Right lobe of liver (tissue), 6 donors: ENCODE results near the gene PHF14. TPM values are rescaled to one million over a fixed set of nuclear protein-coding genes. Genes with fewer than 3 reads are reported as not detected.

ENCODE experiments used
- ATAC-seq, 4 donors: fragments of 200-7000 bp; cut with Tn5 transposase; one replicate each; pipeline ENCODE4 v1.9.1; 2020; ENCODE audit warnings: mild to moderate bottlenecking in 4 of 4, moderate library complexity in 4 of 4
- DNase-seq, 3 donors: peaks; one replicate each; pipeline ENCODE4 v3.0.0-alpha.2; 2020
- H3K27ac ChIP-seq, 3 donors: fragments of 200-600 bp; one replicate each; pipeline ENCODE4 v1.8.0; 2022
- H3K27me3 ChIP-seq, 2 donors: fragments of 200-600 bp; one replicate each; pipeline ENCODE4 v1.8.0; 2022
- H3K36me3 ChIP-seq, 4 donors: fragments of 200-600 bp; sonication (generic) in 1 of 4; one replicate each; pipeline versions ENCODE4 v1.5.1 to v1.8.0; 2017 to 2022; ENCODE audit warnings: control low read depth in 1 of 4
- H3K4me1 ChIP-seq, 4 donors: fragments of 200-600 bp; sonication (generic) in 1 of 4; one replicate each; pipeline versions ENCODE4 v1.5.1 to v1.8.0; 2017 to 2022; ENCODE audit warnings: control low read depth in 1 of 4
- H3K4me3 ChIP-seq, 3 donors: fragments of 200-600 bp; one replicate each; pipeline ENCODE4 v1.8.0; 2022
- H3K9me3 ChIP-seq, 4 donors: fragments of 200-600 bp; sonication (generic) in 1 of 4; one replicate each; pipeline versions ENCODE4 v1.5.1 to v1.8.0; 2017 to 2022; ENCODE audit warnings: control low read depth in 1 of 4
- POLR2A ChIP-seq: fragments of 450-650 bp; IDR thresholded peaks from one replicate; pipeline ENCODE4 v1.6.1; 2017; ENCODE audit warnings: antibody characterized with exemption, mild to moderate bottlenecking
- whole genome bisulfite sequencing: methylation state at CpG from one replicate; pipeline ENCODE4 v1.1.6; 2018; ENCODE audit warnings: low coverage, low lambda C conversion rate; ENCODE audit not compliant: insufficient coverage; ENCODE audit errors: missing lambda C conversion rate; 5-methylcytosine and 5-hydroxymethylcytosine counted together
- intact Hi-C, 2 donors: fragments of 100-400 bp; cut with DNase I; formaldehyde crosslinking; loops; one replicate each; pipeline versions ENCODE4 v1.11.2 to v1.14.1; 2022
- total RNA-seq, 6 experiments: library from RNA; depleted of rRNA in 2 of 6; stranded (reverse); fragments of >200 nt in 2 of 6; fragmentation: NEBNext Ultra II Directional in 3 of 6; extraction: Animal tissue kit (Norgen Biotek cat#: 25700) in 3 of 6; gene quantifications; one replicate each; pipeline versions ENCODE4 v1.1.0 to v1.2.4, GENCODE V29; 2016 to 2023
- TF ChIP-seq, protein P1 (sequence below), 4 donors: fragments of 200-600 bp in 3 of 4; fragments of 450-650 bp in 1 of 4; IDR thresholded peaks; one replicate each; pipeline versions ENCODE4 v1.5.1 to v1.8.0; 2016 to 2022; ENCODE audit warnings: antibody characterized with exemption in 4 of 4, mild to moderate bottlenecking in 2 of 4
- donor health status: DM: no; HTN: yes; CAD: no.
- donor health status: DM: no; HTN: no; CAD: no.
- donor health status: DM: no; HTN: no; CAD: no.
- donor health status: DM: no; HTN: yes; CAD: no.
- donor health status: DM: no; HTN: yes; CAD: no.

The PHF14 gene
- total RNA-seq, 6 experiments from 2014 or later: 13.5 to 25.7 (median 16.7) TPM

GRCh38 chr7:11171569-11172192 is 198.0 kb downstream of the PHF14 start:
- H3K27me3 ChIP-seq: no peaks in the 10 kb centered on the region
- no peak overlapping the region for H3K27ac ChIP-seq
- intact Hi-C loops: no loop called here
- ATAC-seq (no peak), DNase-seq (no peak)
- peaks cover 0 to 12% (median 2%) of the 10 kb centered on the region in 4 donors for H3K4me1 ChIP-seq
- H3K4me3 ChIP-seq: no peak overlapping the region
- H3K9me3 ChIP-seq: no peaks in the 10 kb centered on the region
- H3K36me3 ChIP-seq: no peaks in the 10 kb centered on the region
- WGBS: 78% methylated on average over 4 of the region's 5 CpGs
- TF ChIP-seq, protein P1, sequence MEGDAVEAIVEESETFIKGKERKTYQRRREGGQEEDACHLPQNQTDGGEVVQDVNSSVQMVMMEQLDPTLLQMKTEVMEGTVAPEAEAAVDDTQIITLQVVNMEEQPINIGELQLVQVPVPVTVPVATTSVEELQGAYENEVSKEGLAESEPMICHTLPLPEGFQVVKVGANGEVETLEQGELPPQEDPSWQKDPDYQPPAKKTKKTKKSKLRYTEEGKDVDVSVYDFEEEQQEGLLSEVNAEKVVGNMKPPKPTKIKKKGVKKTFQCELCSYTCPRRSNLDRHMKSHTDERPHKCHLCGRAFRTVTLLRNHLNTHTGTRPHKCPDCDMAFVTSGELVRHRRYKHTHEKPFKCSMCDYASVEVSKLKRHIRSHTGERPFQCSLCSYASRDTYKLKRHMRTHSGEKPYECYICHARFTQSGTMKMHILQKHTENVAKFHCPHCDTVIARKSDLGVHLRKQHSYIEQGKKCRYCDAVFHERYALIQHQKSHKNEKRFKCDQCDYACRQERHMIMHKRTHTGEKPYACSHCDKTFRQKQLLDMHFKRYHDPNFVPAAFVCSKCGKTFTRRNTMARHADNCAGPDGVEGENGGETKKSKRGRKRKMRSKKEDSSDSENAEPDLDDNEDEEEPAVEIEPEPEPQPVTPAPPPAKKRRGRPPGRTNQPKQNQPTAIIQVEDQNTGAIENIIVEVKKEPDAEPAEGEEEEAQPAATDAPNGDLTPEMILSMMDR (IDR thresholded peaks at IDR 0.05): no peak
- no peak for TF ChIP-seq POLR2A

DNA sequence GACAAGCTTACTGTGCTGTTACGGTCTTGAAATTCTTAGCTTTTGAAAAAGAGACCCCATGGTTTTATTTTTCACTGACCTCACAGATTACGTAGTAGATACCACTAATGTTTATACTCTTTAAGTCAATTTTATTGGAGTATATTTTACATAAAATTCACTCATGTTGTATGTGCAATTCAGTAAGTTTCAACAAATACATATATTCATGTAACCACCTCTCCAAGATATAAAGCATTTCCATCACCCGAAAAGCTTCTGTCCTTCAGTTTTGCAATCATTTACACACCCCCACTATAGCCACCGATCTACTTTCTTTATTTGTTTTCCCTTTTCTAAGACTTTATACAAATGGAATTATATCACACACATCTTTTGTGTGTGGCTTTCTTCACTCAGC is 199.2 kb downstream of the PHF14 start:
- H3K4me3 ChIP-seq: no peak overlapping the region
- ATAC-seq (no peak), DNase-seq (no peak)
- WGBS: 78% methylated on average over 4 of the region's 4 CpGs
- TF ChIP-seq, protein P1 (IDR thresholded peaks at IDR 0.05): no peak
- TF ChIP-seq POLR2A: no peak
- H3K4me1 ChIP-seq: peaks cover 0 to 12% (median 2%) of the 10 kb centered on the region in 4 donors
- H3K36me3 ChIP-seq: no peaks in the 10 kb centered on the region
- H3K9me3 ChIP-seq: no peaks in the 10 kb centered on the region
- H3K27ac ChIP-seq: no peak overlapping the region
- intact Hi-C loops: no loop called here
- no peaks in the 10 kb centered on the region for H3K27me3 ChIP-seq

DNA sequence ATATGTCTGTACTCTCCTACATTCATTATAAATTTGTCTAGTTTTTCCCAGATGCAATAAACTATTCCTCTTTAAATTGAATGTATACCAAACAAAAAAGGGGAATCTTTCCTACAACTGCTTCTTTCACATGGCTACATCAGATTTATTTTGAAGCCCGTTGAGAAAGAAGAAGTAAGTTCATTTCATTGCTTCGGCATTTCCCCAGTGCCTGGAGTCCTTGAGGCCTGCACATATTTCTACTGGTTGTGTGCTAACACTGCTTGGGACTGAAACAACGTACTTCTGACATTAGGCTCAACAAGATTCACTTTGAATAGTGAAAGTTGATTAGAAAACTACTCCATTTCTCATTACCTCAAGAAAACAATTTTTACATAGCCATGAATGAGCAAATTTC is 201.7 kb downstream of the PHF14 start:
- no peak overlapping the region for H3K27ac ChIP-seq
- no peaks in the 10 kb centered on the region for H3K27me3 ChIP-seq
- H3K4me1 ChIP-seq: peaks cover 0 to 9% (median 0%) of the 10 kb centered on the region in 4 donors
- ATAC-seq (no peak), DNase-seq (no peak)
- H3K4me3 ChIP-seq: no peak overlapping the region
- H3K9me3 ChIP-seq: no peaks in the 10 kb centered on the region
- WGBS: 60% methylated on average over 3 of the region's 3 CpGs
- intact Hi-C loops: no loop called here
- no peaks in the 10 kb centered on the region for H3K36me3 ChIP-seq
- TF ChIP-seq POLR2A: no peak
- TF ChIP-seq, protein P1 (IDR thresholded peaks at IDR 0.05): no peak

DNA sequence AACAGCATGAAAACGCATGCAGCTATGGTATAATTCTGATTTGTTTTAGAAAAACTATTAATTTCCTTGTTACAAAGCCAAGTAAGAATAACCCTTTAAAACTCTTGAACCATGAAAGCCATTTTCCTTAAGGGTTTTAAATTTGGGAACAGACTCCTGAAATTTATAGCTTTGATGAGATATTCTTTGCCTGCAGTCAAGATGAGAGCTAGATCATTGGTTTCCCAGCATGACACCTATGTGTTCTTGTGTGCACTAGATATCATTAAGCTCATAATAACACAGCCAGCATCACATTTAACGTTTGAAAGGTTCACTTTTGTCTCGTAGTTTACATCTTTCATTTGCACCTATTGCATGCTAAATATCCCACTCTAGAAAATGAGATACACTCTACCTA is 202.2 kb downstream of the PHF14 start:
- H3K36me3 ChIP-seq: no peaks in the 10 kb centered on the region
- DNase-seq (no peak), ATAC-seq (no peak)
- intact Hi-C loops: no loop called here
- 50% methylated on average over 3 of the region's 3 CpGs for whole genome bisulfite sequencing
- H3K27ac ChIP-seq: no peak overlapping the region
- H3K27me3 ChIP-seq: no peaks in the 10 kb centered on the region
- H3K4me1 ChIP-seq: peaks cover 0 to 4% (median 0%) of the 10 kb centered on the region in 4 donors
- H3K9me3 ChIP-seq: no peaks in the 10 kb centered on the region
- H3K4me3 ChIP-seq: no peak overlapping the region
- TF ChIP-seq POLR2A: no peak
- TF ChIP-seq, protein P1 (IDR thresholded peaks at IDR 0.05): no peak
